GM21447 (cell line): ENCODE data around the gene RAB18.
A peak's percentile ranks its signal among the peaks of the same experiment; 100 is the strongest.
"Not testable (repeated sequence)": the region's sequence is repeated elsewhere in the genome, so short reads cannot be mapped to it uniquely, and the experiment has no call there.

ENCODE experiments used
- ATAC-seq: cut with Tn5 transposase; IDR thresholded peaks from one replicate; pipeline ENCODE4 v1.9.1; 2021; ENCODE audit not compliant: unreplicated experiment

The RAB18 gene

GRCh38 chr10:27504007-27504807 lies at the start of gene RAB18:
Gene RAB18, plus strand, starts transcription at chr10:27504304. Its CDS starts 66 bp downstream, at chr10:27504370.
- ATAC-seq = peak; percentile 95

GRCh38 chr10:27454837-27455236 lies 49.3 kb upstream of the RAB18 start:
- no peak for ATAC-seq

- no peak for ATAC-seq
Observed at GRCh38 chr10:27457261-27457945, 46.7 kb upstream of the RAB18 start.

- ATAC-seq = no peak
Observed at GRCh38 chr10:27457966-27458365, 46.1 kb upstream of the RAB18 start.

GRCh38 chr10:27461312-27461711 lies 42.8 kb upstream of the RAB18 start:
- no peak for ATAC-seq

GRCh38 chr10:27463961-27464360 lies 40.1 kb upstream of the RAB18 start:
- ATAC-seq = no peak

- peak; percentile 83 for ATAC-seq
Observed at GRCh38 chr10:27464993-27465392, 39.1 kb upstream of the RAB18 start.

- not testable (repeated sequence) for ATAC-seq
Observed at GRCh38 chr10:27465596-27465995, 38.5 kb upstream of the RAB18 start.

GRCh38 chr10:27470885-27471284 lies 33.2 kb upstream of the RAB18 start:
- no peak for ATAC-seq

- ATAC-seq = no peak
Observed at GRCh38 chr10:27474741-27475140, 29.4 kb upstream of the RAB18 start.

GRCh38 chr10:27479016-27479415 lies 25.1 kb upstream of the RAB18 start:
- ATAC-seq = no peak

- no peak for ATAC-seq
Observed at GRCh38 chr10:27481486-27481885, 22.6 kb upstream of the RAB18 start.

- ATAC-seq = no peak
Observed at GRCh38 chr10:27482984-27483956, 20.8 kb upstream of the RAB18 start.

- ATAC-seq = no peak
Observed at GRCh38 chr10:27485368-27485767, 18.7 kb upstream of the RAB18 start.

GRCh38 chr10:27485986-27486385 lies 18.1 kb upstream of the RAB18 start:
- no peak for ATAC-seq

GRCh38 chr10:27490807-27491206 lies 13.3 kb upstream of the RAB18 start:
- no peak for ATAC-seq

GRCh38 chr10:27494116-27494805 lies 9.8 kb upstream of the RAB18 start:
- ATAC-seq = no peak

- no peak for ATAC-seq
Observed at GRCh38 chr10:27496137-27496536, 8.0 kb upstream of the RAB18 start.

GRCh38 chr10:27500096-27500495 lies 4.0 kb upstream of the RAB18 start:
- no peak for ATAC-seq

- ATAC-seq = no peak
Observed at GRCh38 chr10:27500886-27501285, 3.2 kb upstream of the RAB18 start.
